ENCODE measurements around the gene EPS8.

The EPS8 gene

DNA sequence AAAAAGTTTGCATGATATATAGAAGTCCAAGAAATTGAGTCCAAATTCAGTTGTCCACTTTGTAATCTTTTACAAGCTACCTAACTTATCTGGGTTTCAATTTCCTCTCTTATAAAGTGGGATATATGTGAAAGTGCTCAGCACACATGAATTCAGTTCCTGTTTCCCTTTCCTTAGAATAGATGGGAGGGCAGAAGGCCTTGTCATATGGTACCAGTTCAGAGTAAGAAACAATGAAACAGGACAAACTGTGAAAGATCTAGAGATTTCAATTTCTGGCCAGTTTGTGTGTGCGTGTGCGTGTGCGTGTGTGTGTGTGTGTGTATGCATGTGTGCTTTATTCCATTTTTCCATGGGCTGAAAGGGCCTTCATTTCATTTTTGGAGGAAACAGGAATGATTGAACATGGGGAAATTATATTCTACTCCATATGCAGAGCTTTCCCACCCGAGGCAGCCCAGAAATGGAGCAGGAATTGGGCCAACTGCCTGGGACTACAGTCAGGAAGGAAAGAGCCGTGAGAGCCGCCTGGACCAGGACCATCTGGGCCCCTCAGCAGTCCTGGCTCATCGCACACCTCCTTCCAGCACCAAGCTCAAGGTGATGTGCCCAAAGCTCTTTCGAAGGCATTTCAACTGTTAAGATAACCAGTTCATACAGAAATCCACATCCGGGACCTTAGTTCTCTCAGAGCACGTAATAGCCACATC lies 183.2 kb downstream of the EPS8 start:
- Mint-ChIP-seq H3K4me1 (ENCODE audit: low read depth) (peaks cover 52% of the 10 kb centered on the region), H3K36me3 (ENCODE audit: low read depth) (no peaks in the 10 kb centered on the region), H3K27me3 (peaks cover 1% of the 10 kb centered on the region), H3K9me3 (peaks cover 10% of the 10 kb centered on the region), H3K27ac (peak overlapping the region; percentile 78), H3K4me3 (no peak overlapping the region)
- intact Hi-C loops (cut with micrococcal nuclease) = loop anchor here (10.0 kb wide), 1 partner anchor 89 kb away; no protein-coding TSS in a partner anchor

DNA sequence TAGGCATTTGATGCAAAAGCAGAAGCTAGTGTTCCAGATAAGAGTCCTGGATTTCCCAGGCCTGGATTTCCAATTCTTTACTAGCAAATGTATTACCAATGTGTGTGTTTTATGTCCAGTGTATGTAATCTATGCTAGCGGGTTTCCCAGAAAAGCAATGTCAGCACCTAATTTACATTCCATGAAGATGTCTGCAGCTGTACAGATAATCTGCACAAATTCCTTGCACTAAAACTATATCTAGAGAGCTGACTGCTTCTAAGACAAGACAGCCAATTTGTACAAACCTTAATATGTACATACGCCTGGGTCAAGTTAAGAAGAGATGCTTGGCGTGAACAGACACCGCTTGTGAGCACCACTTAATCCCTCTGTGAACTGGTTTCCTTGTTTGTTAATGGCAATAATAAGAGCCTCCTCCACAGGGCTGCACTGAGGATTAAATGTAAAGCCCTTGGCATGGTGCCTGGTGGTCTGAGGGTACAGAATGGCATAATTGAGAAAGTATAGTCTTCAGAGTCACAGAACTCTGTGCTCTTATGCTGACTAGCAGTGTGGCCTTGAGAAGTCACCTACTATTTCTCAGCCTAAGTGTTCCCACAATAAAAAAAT lies 185.6 kb downstream of the EPS8 start:
- Mint-ChIP-seq H3K27ac (peak overlapping the region; percentile 10), H3K4me1 (ENCODE audit: low read depth) (peaks cover 64% of the 10 kb centered on the region), H3K27me3 (peaks cover 1% of the 10 kb centered on the region), H3K4me3 (no peak overlapping the region), H3K36me3 (ENCODE audit: low read depth) (no peaks in the 10 kb centered on the region), H3K9me3 (peaks cover 10% of the 10 kb centered on the region)
- intact Hi-C loops (cut with micrococcal nuclease) = loop anchor here (10.0 kb wide), 1 partner anchor 91 kb away; no protein-coding TSS in a partner anchor

DNA sequence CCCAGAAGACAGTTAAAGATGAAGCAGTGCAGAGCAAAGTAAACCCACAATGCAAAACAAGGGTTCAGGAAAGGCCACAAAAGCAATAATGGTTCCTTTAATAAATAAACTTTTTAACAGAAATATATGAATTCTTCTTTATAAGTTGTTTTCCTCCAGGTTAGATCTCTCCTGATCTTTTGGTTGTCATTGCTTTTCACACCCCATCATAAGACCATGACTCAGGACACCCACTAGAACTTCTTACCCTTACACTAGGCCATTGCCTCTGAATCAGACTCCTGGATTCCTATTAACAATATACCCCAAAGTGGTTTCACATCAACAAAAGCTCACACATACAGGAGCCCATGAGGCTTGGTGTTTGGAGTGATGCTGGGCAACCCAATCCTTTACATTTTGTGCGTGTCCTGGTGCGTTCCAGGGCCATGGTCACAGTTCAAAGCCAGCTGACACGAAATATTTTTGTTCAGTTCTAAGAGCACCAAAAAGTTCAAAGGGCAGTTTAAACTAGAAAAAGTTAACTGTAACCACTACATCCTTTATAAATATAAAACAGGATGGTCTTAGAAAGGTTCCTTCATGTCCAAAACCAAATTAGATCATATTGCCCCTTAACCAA lies 187.0 kb downstream of the EPS8 start:
- peak overlapping the region; percentile 56 for H3K27ac Mint-ChIP-seq
- no peak overlapping the region for H3K4me3 Mint-ChIP-seq
- intact Hi-C loops (cut with micrococcal nuclease) = loop anchor here (10.0 kb wide), 1 partner anchor 93 kb away; no protein-coding TSS in a partner anchor
- H3K9me3 Mint-ChIP-seq = peaks cover 10% of the 10 kb centered on the region
- H3K27me3 Mint-ChIP-seq = no peaks in the 10 kb centered on the region
- H3K4me1 Mint-ChIP-seq (ENCODE audit: low read depth) = peaks cover 76% of the 10 kb centered on the region
- peaks cover 12% of the 10 kb centered on the region for H3K36me3 Mint-ChIP-seq (ENCODE audit: low read depth)

DNA sequence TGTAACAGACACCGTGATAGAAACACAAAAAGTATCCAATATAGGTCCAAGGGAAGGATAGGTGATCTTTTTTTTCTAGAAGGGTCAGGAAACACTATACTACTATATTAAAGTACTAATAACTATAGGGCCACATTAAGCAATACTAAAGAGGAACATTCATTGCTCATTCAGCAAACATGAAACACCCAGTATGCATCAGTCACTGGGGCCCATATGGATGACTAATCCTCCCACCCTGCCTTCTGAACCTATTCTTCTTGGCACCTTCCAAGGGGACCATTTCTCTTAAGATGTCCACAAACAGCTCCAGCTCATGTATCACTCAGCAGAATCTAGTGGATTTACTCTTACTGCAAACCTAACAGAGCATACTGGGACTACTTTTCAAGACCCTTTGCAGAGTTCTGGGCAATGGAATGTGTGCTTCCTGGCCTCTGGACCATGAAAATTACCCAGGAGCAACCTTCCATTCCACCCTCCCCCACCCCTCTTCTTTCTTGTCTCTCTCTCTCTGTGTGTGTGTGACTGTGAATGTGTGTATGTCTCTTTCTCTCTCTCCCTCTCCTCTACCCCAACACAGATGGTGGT lies 187.9 kb downstream of the EPS8 start:
- intact Hi-C loops (cut with micrococcal nuclease) = loop anchor here (10.0 kb wide), 1 partner anchor 93 kb away; no protein-coding TSS in a partner anchor
- H3K27me3 Mint-ChIP-seq = no peaks in the 10 kb centered on the region
- peaks cover 72% of the 10 kb centered on the region for H3K4me1 Mint-ChIP-seq (ENCODE audit: low read depth)
- H3K9me3 Mint-ChIP-seq = peaks cover 10% of the 10 kb centered on the region
- peak overlapping the region; percentile 56 for H3K27ac Mint-ChIP-seq
- no peak overlapping the region for H3K4me3 Mint-ChIP-seq
- H3K36me3 Mint-ChIP-seq (ENCODE audit: low read depth) = peaks cover 21% of the 10 kb centered on the region

GRCh38 chr12:15600223-15600935 lies 188.8 kb downstream of the EPS8 start:
- Mint-ChIP-seq H3K4me1 (ENCODE audit: low read depth) (peaks cover 63% of the 10 kb centered on the region), H3K4me3 (no peak overlapping the region), H3K36me3 (ENCODE audit: low read depth) (peaks cover 30% of the 10 kb centered on the region), H3K27me3 (no peaks in the 10 kb centered on the region), H3K9me3 (peaks cover 10% of the 10 kb centered on the region), H3K27ac (peak overlapping the region; percentile 56)
- intact Hi-C loops (cut with micrococcal nuclease) = loop anchor here (10.0 kb wide), 1 partner anchor 94 kb away; no protein-coding TSS in a partner anchor

GRCh38 chr12:15599266-15600037 lies 189.7 kb downstream of the EPS8 start:
- intact Hi-C loops (cut with micrococcal nuclease) = loop anchor here (5.0 to 10.0 kb wide), 2 partner anchors 95 to 188 kb away; partner anchors contain the start of gene EPS8

DNA sequence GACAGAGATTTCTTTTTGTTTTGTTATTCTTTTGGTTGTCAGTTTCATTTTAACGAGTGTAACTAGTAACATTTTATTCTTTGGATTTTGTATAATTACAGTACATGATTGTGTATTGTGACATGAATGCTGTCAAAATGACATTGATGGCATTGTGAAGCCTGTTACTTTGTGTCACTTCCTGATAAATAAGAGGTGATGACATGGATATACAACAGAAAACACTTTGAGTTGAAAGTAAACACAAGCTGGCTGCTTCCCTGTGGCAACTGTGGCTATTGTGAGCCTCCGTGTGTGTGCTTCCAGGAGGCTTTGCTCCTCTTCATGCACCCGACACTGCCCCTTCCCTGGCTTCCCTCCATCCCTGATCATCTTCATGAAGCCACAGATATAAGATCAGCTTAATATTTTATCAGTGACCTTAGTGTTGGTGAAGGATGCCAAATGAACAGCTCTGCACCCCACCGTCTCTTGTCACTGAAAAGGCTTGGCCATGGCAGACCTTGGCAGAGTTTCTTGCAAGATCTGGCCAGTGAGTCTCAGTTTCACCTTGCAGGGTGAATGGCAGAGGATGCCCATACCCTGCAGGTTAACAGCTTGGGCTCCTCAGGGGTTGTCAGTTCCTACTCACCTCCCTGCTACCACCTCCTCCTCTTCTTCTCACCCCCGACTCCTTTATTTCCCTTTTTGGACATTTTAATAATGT lies 191.9 kb downstream of the EPS8 start:
- intact Hi-C loops (cut with micrococcal nuclease) = loop anchor here (5.0 kb wide), 1 partner anchor 190 kb away; the partner anchor contains the start of gene EPS8

More at GRCh38 chr12:15599266-15600037, 189.7 kb downstream of the EPS8 start:
- Mint-ChIP-seq H3K27me3 (no peaks in the 10 kb centered on the region), H3K9me3 (peaks cover 10% of the 10 kb centered on the region), H3K4me3 (no peak overlapping the region), H3K4me1 (ENCODE audit: low read depth) (peaks cover 56% of the 10 kb centered on the region), H3K27ac (no peak overlapping the region), H3K36me3 (ENCODE audit: low read depth) (peaks cover 38% of the 10 kb centered on the region)

DNA sequence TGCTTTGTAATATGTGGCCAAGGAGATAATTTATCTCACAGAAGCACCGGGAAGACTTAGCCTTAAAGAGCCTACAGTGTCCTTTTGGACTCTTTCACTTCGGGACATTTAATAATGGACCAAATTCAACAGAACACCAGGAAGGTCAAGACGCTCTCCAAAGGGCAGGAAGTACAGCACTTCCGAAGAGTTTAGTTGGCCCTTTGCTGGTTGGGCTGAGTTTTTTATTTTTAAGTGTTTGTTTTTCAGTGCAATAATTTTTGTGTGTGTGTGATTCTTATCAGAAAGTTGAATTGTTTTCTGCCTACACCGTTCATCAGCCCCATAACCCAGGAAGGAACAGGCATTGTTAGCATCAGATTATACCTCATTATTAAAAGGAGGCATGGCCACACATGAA lies 193.0 kb downstream of the EPS8 start:
- Mint-ChIP-seq H3K36me3 (ENCODE audit: low read depth) (peaks cover 59% of the 10 kb centered on the region), H3K27ac (no peak overlapping the region), H3K4me3 (no peak overlapping the region), H3K9me3 (no peaks in the 10 kb centered on the region), H3K27me3 (no peaks in the 10 kb centered on the region), H3K4me1 (ENCODE audit: low read depth) (peaks cover 32% of the 10 kb centered on the region)
- intact Hi-C loops (cut with micrococcal nuclease) = loop anchor here (5.0 kb wide), 1 partner anchor 191 kb away; the partner anchor contains the start of gene EPS8

More for the DNA sequence above, 191.9 kb downstream of the EPS8 start:
- H3K36me3 Mint-ChIP-seq (ENCODE audit: low read depth) = peaks cover 48% of the 10 kb centered on the region
- H3K4me3 Mint-ChIP-seq = no peak overlapping the region
- H3K4me1 Mint-ChIP-seq (ENCODE audit: low read depth) = peaks cover 40% of the 10 kb centered on the region
- peak overlapping the region; percentile 11 for H3K27ac Mint-ChIP-seq
- peaks cover 10% of the 10 kb centered on the region for H3K9me3 Mint-ChIP-seq
- H3K27me3 Mint-ChIP-seq = no peaks in the 10 kb centered on the region

DNA sequence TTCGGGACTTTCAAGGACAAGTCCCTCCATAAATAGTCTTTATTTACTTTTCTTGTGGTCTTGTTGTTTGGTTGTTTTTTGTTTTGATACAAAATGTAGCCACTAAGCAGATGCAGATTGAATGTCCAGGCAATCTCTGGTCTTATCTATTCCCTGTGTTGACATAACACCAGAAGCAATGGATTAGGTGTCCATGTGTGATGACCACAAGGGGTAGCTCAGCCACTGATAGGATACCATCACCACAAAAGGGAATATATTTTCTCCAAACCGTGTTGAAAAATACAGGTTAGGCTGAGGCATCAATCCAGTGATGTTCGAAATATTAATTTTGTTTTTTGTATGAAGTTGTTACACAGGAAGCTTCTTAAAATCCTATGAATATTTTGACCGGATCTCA lies 196.3 kb downstream of the EPS8 start:
- H3K4me3 Mint-ChIP-seq = no peak overlapping the region
- peaks cover 24% of the 10 kb centered on the region for H3K4me1 Mint-ChIP-seq (ENCODE audit: low read depth)
- no peaks in the 10 kb centered on the region for H3K27me3 Mint-ChIP-seq
- no peaks in the 10 kb centered on the region for H3K9me3 Mint-ChIP-seq
- peaks cover 87% of the 10 kb centered on the region for H3K36me3 Mint-ChIP-seq (ENCODE audit: low read depth)
- H3K27ac Mint-ChIP-seq = no peak overlapping the region
- intact Hi-C loops (cut with micrococcal nuclease) = no loop called here

GRCh38 chr12:15591811-15592210 lies 197.4 kb downstream of the EPS8 start:
- intact Hi-C loops (cut with micrococcal nuclease) = no loop called here
- H3K4me3 Mint-ChIP-seq = no peak overlapping the region
- H3K27me3 Mint-ChIP-seq = no peaks in the 10 kb centered on the region
- no peak overlapping the region for H3K27ac Mint-ChIP-seq
- H3K36me3 Mint-ChIP-seq (ENCODE audit: low read depth) = peaks cover 87% of the 10 kb centered on the region
- H3K4me1 Mint-ChIP-seq (ENCODE audit: low read depth) = peaks cover 14% of the 10 kb centered on the region
- no peaks in the 10 kb centered on the region for H3K9me3 Mint-ChIP-seq

DNA sequence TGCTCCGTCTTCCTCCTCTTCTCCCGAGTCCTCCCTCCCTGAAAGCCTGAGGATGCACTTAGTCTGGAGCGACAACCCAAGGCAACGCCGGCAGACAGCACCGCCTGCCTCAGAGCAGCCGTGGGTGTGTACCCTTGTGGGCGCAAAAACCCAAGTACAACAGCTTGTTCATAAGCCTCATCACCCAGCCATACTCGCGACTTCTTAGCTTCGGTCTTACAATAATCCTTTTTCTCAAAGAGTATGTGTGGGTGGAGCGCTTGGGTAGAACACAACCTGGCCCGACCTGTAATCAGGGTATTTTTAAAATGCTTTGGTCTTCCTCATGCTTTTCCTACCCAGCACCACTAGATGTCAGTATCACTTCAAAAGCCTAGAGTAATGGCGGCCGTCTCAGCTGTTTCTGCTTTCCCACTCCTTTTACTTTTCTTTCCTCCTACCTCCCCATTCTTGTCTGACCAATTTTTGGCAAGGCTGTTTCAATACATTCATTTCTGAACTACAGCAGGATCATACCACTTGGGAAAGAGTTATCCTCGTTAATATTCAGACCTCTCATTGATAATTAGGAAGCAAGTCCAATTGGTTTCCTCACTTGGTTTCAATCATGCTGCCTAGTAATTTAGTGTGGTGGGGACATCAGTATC lies 198.9 kb downstream of the EPS8 start:
- Mint-ChIP-seq H3K27ac (no peak overlapping the region), H3K9me3 (no peaks in the 10 kb centered on the region), H3K4me3 (no peak overlapping the region), H3K4me1 (ENCODE audit: low read depth) (peaks cover 14% of the 10 kb centered on the region), H3K27me3 (no peaks in the 10 kb centered on the region), H3K36me3 (ENCODE audit: low read depth) (peaks cover 87% of the 10 kb centered on the region)
- intact Hi-C loops (cut with micrococcal nuclease) = loop anchor here (1.0 kb wide), 1 partner anchor 266 kb away; no protein-coding TSS in a partner anchor

Data from dendritic cell treated with granulocyte-macrophage colony-stimulating factor and Interleukin-4, amounts not matched to agents 40 ng/mL and 50 ng/mL, for 4 days (primary cell).